ENCODE data around the gene TMCC2.

TMCC2 gene

DNA sequence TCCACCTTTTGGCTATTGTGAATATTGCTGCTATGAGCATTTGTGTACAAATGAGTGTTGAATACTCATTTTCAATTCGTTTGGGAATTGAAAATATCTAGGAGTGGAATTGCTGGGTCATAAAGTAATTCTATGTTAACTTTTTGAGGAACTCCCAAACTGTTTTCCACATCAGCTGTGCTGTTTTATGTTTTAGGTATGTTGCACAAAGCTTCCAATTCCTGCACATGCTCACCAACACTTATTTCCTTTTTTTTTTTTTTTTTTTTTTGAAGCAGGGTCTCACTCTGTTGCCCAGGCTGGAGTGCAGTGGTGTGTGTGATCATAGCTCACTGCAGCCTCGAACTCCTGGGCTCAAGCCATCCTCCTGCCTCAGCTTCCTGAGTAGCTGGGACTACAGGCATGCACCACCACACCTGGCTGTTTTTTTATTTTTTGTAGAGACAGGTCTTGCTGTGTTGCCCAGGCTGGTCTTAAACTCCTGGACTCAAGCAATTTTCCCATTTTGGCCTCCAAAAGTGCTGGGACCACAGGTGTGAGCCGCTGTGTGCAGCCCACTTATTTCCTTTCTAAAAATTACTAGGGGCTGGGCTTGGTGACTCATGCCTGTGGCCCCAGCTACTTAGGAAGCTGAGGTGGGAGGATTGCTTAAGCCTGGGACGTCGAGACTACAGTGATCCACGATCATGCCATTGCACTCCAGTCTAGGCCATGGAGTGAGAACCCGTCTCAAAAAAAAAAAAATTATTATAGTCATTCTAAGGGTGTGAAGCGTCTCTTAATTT is 33.4 kb downstream of the TMCC2 start:
- no peak for DNase-seq (ENCODE audit: low read depth)

DNA sequence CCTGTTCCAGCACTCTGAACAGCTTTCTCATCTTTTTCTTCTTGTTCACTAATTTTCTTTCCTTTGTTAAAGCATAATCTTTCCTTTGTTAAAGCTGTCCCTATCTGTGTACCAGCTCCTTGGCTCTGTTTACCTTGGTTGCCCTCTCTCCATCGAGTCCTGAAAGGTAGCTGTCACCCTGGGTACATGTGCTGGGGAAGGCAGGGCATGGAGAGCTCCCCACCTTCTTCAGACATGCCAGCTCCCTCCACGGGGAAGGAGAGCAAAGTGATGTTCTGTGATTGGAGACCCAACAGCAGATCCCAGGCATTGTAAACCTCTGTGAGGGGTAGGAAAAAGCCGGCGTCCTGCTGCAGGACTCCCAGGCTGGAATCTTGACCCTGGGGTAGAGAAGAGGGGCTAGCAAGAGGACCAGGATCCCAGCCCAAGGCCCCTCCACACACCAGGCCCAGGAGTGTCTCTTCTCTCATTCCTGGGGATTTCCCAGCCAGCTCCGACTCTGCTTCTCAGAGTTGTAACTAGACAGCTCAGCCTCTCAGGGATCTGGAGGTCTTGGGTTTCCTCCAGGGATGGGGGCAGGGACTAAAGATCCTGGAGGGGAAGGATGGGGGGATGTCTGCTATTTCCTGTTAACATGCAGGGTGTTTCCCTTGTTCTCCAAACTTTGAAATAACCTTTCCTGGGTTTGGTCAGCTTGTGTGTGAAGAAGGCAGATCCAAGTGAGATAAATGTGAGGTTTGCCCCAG is 34.4 kb downstream of the TMCC2 start:
- DNase-seq (ENCODE audit: low read depth) = no peak

DNA sequence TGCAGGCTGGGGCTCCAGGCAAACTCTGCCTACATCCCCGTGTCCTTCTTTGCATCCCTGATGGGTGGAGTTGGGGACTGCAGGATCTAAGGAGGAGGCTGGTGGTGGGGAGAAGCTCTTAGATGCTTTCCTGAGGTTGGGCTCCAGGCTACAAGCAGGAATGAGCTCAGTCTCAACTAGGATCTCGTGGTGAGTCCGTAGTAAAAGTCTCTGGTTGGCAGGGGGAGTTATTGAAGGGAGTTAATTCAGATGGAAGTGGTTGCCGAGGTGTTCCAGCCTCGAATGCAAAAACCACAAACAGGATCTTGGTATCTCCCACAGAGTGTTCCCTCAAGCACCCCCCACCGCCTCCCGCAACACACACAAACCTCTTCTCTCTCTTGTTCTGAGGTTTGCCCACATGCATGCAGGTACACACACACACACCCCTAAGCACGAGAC is 35.0 kb downstream of the TMCC2 start:
- DNase-seq (ENCODE audit: low read depth) = no peak

DNA sequence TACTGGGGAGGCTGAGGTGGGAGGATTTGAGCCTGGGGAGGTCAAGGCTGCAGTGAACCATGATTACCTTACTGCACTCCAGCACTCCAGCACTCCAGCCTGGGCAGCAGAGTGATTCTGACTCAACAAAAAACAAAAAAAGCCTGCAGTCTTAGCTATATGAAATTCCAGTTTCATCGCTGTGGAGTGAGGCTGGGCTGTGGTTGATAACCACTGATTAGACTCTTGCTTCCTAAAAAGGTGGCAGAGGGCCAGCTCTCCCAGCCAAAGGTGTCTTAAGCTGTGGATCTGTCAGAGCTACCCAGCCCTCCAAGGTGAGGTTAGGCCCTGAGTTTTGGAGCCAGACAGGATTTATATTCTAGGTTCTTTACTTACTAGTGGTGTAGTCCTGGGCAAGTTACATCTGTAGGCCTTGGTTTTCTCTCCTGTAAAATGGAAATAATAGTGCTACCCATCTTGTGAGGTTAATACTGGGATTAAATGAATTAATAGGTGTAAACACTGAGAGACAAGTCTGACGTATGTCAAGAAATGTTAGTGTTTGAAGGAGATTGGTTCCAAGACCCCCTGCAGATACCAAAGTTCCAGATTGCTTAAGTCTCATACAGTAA is 35.9 kb downstream of the TMCC2 start:
- no peak for DNase-seq (ENCODE audit: low read depth)

DNA sequence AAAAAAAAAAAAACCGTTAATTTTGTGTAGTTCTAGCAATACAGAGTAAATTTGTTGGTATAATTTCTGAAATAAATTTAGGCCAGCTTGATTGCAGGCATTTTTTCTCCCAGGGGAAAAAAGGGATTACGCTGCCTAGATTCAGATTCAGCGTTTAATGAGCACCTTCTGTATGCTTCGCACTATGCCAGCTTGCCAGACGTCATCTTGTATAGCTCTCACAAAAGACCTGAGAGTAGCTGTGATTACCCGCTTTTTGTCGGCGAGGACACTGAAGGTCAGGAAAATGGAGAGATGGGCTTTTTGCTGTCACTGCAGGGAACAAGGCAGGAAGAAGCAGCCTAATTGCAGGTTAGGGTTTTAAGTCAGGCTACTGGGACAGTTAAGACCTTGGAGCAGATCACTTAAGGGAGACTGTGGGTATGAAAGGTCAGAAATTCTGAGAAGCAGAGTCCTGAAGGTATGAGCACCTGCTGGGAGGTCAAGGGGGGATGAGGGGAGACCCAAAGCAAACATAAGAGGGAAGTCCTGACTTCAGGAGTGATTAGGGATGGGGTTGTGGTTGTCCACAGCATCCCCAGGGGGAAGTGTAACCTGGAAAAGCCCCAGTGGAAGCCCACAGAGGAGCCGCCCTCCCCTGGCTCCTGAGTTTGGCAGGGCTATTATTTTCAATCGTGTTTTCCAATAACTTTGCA is 39.0 kb downstream of the TMCC2 start:
- no peak for DNase-seq (ENCODE audit: low read depth)

DNA sequence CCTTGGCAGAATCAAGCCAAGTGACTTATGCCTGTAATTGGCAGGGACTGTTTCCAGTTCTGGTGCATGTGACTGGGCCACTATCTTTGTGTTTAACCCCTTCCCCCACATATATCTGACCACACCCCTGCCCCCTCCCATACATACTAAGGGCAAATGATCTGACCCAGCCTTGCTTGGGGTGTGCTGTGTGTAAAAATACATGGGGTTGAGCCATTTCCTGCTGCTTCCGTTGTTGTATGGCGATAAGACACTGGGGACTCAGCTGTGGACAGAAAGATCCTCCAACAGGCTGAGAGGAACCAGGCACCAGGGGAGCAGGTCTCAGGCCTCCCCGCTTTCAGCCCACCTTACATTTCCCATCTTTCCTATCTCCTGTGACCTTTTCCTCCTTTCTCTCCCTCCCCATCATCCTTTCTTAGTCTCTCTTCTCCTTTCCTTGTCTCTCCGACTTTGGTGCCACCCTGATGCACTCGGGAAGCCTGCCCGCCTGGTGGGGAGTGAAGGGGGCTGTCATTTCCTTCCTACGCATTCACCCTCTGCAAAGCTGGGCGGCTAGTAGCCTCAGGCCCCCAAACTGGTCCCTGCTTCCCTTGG is 39.7 kb downstream of the TMCC2 start:
- no peak for DNase-seq (ENCODE audit: low read depth)

DNA sequence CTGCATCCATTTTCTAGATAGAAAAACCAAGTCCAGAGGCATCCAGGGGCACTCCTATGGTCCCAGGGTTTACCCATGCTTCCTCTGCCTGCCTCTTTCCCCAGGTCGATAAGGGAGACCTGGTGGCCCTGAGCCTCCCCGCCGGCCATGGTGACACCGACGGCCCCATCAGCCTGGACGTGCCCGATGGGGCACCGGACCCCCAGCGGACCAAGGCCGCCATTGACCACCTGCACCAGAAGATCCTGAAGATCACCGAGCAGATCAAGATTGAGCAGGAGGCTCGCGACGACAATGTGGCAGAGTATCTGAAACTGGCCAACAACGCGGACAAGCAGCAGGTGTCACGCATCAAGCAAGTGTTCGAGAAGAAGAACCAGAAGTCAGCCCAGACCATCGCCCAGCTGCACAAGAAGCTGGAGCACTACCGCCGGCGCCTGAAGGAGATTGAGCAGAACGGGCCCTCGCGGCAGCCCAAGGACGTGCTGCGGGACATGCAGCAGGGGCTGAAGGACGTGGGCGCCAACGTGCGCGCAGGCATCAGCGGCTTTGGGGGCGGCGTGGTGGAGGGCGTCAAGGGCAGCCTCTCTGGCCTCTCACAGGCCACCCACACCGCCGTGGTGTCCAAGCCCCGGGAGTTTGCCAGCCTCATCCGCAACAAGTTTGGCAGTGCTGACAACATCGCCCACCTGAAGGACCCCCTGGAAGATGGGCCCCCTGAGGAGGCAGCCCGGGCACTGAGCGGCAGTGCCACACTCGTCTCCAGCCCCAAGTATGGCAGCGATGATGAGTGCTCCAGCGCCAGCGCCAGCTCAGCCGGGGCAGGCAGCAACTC is 41.3 kb downstream of the TMCC2 start:
- no peak for DNase-seq (ENCODE audit: low read depth)

DNA sequence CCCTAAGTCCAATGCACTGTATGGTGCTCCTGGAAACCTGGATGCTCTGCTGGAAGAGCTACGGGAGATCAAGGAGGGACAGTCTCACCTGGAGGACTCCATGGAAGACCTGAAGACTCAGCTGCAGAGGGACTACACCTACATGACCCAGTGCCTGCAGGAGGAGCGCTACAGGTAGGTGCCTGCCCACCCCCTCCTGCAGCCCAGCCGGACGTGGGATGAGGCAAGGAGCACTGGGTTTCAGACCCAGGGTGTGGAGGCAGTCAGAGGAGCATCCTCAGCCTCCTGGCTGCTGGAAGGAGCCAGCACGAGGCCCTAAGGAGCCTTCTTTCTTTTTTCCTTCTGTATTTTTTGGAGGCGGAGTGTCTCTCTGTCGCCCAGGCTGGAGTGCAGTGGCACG is 42.0 kb downstream of the TMCC2 start:
- no peak for DNase-seq (ENCODE audit: low read depth)

DNA sequence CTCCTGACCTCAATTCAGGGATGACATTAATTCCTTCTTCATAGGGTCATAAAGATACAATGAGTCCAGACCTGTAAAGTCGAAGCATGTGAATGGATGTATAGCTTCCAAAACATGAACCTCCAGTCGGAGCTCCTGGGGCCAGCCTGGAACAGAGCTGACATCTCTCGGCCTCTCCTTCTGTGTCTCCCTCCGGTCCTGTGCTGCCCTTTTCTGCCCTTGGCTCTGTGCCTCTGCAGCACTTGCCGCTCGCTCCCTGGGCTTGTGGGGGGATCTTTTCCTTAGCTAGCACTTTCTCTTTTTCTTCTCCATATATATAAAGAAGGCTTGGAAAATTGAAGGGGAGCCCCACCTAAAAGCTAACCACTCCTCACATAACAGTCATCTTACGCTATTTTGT is 42.5 kb downstream of the TMCC2 start:
- no peak for DNase-seq (ENCODE audit: low read depth)

DNA sequence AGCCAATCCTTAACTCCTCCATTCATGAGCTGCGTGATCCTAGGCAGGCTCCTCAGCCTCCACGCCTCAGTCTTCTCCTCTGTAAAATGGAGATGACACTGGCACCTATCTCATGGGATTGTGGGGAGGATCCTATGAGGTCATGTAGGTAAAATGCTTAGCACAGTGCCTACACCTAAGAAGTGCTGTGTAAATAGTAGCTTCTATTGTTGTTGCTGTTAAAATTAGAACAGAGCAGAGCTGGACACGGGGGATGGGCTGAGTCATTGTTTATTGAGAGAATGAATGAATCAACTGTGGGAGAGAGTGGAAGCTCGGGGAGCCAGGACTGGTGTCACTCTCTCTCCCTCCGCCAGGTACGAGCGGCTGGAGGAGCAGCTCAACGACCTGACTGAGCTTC is 43.0 kb downstream of the TMCC2 start:
- DNase-seq (ENCODE audit: low read depth) = no peak

DNA sequence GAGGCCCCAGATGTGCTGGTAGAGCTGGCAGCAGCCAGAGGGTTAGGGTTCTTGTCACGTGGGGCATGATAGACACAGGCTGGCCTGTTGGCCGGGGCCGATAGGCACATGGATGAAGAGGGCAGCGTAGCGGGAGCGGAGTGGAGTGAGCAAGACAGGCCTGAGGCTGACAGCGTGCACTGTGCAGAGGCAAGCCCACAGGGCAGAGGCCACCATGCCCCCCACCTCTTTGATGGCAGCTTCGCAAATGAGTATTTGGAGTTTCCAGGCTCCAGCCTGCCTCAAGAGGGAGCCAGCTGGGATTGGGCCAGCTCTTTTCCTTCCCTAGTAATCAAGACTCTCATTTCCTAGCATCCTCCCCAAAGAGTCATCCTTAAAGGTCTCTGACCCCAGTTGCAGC is 43.5 kb downstream of the TMCC2 start:
- DNase-seq (ENCODE audit: low read depth) = no peak

DNA sequence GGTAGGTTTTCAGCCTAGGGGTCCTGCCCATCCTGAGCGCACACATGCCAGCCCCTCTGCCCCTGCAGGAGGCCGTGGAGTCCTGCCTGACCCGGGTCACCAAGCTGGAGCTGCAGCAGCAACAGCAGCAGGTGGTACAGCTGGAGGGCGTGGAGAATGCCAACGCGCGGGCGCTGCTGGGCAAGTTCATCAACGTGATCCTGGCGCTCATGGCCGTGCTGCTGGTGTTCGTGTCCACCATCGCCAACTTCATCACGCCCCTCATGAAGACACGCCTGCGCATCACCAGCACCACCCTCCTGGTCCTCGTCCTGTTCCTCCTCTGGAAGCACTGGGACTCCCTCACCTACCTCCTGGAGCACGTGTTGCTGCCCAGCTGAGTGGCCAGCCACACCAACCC is 44.0 kb downstream of the TMCC2 start:
- DNase-seq (ENCODE audit: low read depth) = no peak

DNA sequence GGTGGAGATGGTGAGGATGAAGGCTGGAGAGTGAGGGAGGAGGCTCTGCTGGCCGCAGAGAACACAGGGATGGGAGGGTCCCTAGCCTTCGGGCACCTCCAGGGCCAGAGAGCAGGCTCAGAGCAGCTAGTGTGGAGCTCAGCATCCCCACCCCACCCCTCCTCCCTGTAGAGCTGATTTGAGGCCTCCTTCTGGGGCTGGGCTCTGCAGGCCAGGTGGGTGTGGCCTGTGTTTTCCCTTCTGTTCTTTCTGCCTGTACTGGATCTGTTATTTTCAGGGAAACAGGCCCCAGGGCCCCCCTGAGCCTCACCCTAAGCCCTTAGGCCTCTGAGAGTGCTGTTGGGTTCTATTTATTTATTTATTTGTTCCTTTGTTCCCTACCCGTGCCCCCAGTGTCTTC is 44.8 kb downstream of the TMCC2 start:
- no peak for DNase-seq (ENCODE audit: low read depth)

DNA sequence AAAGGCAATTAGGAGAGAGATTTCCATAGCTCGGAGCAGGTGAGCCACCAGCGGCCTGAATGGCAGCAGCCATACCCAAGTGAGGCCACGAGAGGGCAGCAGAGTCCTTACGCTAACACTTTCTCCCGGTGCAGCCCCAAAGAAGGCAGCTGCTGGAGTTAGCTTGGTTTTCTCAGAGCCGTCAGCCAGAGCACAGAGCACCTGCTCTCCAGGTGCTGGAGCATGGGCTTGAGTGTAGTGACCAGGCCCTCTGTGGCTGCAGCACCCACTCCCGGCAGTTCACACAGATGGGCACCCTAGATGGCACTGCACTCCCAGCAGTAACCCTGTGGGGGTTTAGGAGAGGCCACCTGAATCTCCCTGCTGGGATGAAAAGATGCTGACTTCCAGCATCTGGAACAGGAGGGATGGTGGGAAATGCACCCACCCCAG is 45.8 kb downstream of the TMCC2 start:
- no peak for DNase-seq (ENCODE audit: low read depth)

DNA sequence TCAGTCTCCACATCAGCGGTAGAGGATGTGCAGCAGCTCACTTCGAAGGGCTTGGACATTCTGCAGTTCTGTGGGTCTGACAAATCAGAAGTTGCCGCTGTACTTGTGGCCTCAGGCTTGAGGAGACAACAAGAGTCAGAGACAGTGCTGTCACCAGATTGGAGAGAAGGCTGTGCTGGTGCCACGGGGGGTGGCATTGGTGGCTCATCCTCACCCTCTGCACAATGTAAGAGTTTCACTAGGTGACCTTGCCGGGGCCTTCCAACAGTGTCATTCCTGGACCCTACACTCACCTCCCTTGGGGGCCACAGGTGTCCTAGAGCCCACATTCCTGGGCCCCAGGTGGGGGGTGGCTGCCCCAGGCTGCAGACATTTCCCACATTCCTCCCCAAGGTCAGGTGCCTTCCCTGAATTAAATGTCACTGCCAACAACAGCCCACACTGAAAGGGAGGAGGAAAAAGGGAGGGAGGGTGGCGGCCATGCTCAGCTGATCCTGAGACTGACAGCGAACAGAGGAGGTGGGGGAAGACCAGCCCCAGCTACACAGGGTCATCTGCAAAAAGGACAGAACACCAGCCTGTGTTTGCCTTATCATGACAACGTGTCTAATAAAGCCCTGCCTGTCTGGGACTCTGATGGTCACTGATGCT is 46.4 kb downstream of the TMCC2 start:
- no peak for DNase-seq (ENCODE audit: low read depth)

DNA sequence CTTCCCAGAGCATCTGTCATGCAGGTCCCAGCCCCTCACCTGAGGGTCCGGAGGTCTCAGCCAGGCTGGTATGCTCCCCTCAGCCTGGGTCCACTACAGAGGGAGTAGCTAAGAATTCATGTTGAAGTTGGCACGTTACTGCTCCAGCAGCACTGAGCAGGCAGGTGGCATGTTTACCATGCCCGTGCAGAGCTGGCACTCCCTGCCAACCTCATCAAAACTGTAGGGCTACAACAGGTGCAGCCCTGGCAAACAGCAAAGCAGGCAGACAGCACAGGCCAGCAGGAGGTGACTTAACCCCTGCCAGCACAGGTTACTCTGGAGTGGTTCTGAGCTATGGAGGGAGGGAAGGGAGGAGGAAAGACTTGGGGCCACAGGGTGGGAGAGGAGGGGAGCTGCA is 47.4 kb downstream of the TMCC2 start:
- no peak for DNase-seq (ENCODE audit: low read depth)

DNA sequence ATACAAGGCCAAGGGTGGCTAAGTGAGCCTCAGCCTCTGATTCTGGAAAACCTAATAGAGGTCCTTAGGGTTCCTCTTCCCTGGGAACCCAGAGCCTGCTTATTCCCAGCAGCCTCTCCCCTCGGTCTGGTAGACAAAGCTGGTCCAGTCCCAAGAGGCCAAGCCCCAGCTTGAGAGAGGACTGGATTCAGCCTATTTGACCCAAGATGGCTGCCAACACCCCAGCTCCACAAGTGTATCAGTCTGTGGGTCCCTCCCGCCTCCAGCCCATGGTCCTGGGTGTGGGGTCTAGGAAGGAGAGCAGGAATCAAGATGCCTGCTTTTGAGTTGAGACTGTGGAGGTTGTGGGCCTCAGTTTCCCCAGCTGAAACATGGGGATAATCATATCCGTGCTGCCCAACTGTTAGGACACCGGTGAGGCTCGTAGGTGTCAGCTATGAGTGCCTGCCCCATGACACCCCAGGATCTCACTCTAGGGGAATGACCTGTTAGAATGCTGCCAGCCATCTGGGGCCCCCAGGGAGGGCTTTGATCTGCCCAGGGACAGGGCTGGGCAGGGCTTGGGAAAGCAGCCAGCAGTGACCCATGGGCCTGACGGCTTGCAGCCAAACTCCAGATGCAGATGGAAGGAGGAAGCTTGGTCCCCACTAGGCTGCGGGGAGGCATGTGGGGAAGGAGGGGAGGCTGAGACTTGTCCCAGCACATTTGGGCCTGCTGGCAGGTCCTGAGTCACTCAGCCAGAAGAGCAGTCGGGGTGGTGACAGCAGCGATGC is 48.4 kb downstream of the TMCC2 start:
- no peak for DNase-seq (ENCODE audit: low read depth)

DNA sequence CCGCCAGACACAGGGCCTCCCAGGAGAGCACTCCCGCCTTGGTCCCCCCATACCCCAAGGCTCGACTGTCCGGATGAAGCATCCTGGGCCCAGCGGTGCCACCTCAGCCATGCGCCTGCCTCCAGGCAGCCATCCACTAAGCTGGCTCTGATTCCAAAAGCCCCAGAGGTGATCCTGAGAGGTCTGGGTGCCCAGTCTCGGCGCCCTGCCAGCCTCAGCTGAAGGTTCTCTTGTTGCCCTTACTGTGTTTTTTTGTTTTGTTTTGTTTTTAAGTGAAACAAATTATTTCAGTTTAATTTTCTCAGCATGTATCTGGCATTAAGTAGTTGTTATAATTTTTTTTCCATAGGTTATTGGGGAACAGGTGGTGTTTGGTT is 48.9 kb downstream of the TMCC2 start:
- DNase-seq (ENCODE audit: low read depth) = no peak

DNA sequence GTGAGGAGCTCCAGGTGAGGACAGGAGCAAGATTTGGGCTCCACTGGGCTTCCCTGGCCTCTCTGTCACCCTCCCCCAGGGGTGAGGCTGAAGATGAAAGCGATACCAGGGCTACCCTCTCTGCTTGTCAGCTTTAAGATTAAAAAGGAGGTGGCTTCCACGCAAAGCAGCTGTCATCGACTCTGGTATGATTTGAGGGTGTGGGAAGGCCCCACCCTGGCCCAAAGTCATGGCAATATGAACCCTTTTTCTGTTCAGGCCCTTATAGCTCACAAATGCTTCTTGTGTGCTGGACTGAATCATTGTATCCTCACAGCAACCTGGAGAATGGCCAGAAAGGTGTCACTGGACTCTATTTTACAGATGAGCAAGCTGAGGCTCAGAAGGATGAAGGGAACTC is 52.2 kb downstream of the TMCC2 start:
- no peak for DNase-seq (ENCODE audit: low read depth)
